GM21423 (cell line): ENCODE data around the gene AIMP1.
"Not testable (repeated sequence)": the region's sequence is repeated elsewhere in the genome, so short reads cannot be mapped to it uniquely, and the experiment has no call there.

Experiments
- ATAC-seq: cut with Tn5 transposase; IDR thresholded peaks from one replicate; pipeline ENCODE4 v1.9.1; 2021; ENCODE audit warnings: mild to moderate bottlenecking, moderate library complexity; ENCODE audit not compliant: unreplicated experiment

Gene AIMP1

GRCh38 chr4:106344647-106344970, 28.3 kb downstream of the AIMP1 start:
- no peak for ATAC-seq

GRCh38 chr4:106347167-106347566, 30.8 kb downstream of the AIMP1 start:
- ATAC-seq = no peak

DNA sequence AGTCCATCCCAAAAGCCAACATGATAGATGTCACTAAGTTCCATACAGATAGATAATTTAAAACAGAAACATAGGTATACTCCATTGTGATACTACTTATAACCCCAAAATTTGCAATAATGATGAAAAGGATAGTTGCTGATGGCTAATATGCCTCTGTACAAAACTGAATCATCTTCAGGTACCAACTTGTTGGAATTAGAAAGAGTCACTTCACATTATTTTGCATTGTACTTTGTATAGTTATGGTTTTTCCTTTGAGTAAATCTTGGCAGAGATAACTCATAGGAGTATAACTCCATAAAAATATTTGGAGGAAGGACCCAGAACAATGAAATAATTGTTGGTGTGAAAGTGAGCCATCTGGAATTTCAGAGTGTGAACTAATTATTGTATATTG, 34.7 kb downstream of the AIMP1 start:
- no peak for ATAC-seq

DNA sequence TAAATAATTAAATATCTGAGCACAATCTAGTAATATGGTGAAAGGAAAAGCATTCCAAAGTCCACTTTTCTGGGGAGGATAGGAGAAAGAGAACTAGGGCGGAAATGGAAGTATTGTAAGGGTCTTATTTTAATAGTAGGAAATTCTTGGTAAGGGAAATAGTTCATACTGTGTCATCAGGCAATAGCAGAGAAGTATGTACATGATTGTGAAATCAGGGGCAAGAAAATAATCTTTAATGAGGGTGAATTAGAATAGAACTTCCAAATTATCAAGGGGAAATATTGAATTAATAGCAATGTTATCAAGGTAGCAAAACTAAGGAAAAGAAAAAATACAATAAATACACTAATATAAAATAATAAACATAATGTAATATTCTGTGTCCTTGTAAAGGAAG, 37.4 kb downstream of the AIMP1 start:
- ATAC-seq = no peak

- ATAC-seq = no peak
Measured at GRCh38 chr4:106355193-106355592, 38.8 kb downstream of the AIMP1 start.

- no peak for ATAC-seq
Measured at GRCh38 chr4:106358899-106359298, 42.5 kb downstream of the AIMP1 start.

GRCh38 chr4:106362086-106362825, 45.9 kb downstream of the AIMP1 start:
- ATAC-seq = no peak

GRCh38 chr4:106364282-106364681, 47.9 kb downstream of the AIMP1 start:
- no peak for ATAC-seq

DNA sequence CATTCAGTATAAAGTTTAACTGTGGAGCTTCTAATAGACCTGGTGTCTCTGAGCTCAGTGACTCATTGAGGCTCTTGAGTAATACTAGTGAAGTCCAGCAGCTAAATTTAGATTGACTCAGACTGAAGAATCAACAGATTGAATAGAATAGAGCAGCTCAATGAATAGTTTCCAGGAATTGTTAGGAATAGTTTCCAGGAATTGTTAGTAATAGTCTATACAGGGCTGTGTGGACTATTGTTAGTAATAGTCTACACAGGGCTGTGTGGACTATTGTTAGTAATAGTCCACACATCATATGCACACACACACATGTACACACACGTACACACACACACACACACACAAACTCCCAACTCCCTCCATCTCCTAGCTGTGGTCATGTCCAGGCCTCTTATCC, 49.3 kb downstream of the AIMP1 start:
- ATAC-seq = no peak

- no peak for ATAC-seq
Measured at GRCh38 chr4:106366026-106366425, 49.7 kb downstream of the AIMP1 start.

- no peak for ATAC-seq
Measured at GRCh38 chr4:106367072-106367471, 50.7 kb downstream of the AIMP1 start.

- no peak for ATAC-seq
Measured at GRCh38 chr4:106368678-106369077, 52.3 kb downstream of the AIMP1 start, which contains the start of gene GIMD1. Gene GIMD1 (minus strand): TSS chr4:106368778. CDS start chr4:106367435, 1,343 bp downstream.

DNA sequence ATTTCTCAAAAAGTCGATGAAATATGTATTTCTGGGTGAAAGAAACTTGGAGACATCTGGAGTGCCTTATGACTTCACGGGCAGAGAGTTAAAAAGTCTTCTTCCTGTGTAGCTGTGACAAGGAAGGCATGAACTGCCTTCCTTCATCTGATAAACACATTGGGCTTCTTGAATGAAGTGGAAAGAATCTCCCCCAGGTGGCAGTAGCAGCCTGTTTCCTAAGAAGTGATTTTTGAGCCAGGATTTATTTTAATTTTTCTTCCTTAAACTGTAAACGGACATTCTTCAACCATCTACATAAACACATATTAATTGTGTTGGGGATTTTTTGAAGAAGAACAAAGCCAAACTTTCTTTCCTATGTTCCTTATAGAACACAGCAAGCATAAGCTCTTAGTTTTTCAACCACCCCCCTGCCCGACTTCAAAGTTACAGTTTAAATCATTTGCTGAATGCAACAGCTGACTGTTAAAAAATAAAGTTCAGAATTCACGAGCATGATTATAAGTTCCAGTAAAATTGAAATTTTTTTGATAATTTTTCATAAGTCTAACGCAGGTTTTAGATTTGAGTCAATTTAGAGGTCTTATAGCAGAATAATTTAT, 53.2 kb downstream of the AIMP1 start:
- peak; percentile 67 for ATAC-seq

- ATAC-seq = no peak
Measured at GRCh38 chr4:106370214-106370613, 53.9 kb downstream of the AIMP1 start.

DNA sequence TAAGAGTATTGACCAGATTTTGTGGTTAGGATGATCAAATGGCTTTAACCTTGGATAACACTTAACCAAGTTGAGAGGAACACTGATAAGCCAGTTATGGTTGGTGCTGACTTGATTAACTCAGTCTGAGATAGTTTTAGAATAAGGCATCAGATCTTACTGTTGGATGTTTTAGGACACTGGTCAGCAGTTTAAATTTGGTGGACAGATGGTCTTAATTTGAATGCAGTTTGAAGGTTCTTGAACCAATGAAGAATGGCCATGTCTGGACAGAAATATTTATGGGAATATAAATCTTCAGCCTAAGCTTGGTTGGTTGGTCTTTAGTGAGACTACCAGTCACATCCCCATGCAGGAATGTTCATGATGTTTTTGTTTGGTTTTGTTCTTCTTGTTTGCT, 54.8 kb downstream of the AIMP1 start:
- no peak for ATAC-seq

DNA sequence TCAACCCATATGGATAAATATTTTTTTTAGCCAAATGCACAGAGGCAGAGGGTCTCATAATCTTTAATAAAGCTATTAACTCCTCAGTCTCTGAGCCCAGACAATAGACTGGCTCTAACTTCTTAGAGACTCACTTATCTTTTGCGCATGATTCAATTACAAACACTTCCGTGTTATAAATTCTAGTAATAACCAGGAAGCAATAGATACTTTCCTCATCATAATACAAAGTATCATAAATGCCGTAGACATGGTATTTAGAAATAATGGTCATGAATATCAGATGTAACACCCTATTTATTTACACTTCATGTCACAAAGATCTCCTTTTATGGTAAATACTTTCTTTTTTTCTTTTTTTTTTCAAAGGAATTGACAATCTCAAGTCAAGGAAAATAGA, 56.7 kb downstream of the AIMP1 start:
- ATAC-seq = no peak

DNA sequence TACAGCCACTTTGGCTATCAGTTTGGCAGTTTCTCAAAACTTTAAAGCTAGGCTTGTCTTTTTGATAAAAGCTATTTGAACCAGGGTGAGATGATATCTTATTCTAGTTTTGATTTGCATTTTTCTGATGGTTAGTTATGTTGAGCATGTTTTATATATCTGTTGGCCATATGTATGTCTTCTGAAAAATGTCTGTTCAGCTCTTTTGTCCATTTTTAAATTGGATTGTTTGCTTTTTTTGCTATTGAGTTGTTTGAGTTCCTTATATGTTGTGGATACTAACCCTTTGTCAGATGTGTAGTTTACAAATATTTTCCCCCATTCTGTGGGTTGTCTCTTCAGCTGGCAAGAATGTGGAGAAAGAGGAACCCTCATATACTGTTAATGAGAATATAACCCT, 63.8 kb downstream of the AIMP1 start:
- no peak for ATAC-seq

GRCh38 chr4:106384878-106385277, 68.5 kb downstream of the AIMP1 start:
- ATAC-seq = no peak

DNA sequence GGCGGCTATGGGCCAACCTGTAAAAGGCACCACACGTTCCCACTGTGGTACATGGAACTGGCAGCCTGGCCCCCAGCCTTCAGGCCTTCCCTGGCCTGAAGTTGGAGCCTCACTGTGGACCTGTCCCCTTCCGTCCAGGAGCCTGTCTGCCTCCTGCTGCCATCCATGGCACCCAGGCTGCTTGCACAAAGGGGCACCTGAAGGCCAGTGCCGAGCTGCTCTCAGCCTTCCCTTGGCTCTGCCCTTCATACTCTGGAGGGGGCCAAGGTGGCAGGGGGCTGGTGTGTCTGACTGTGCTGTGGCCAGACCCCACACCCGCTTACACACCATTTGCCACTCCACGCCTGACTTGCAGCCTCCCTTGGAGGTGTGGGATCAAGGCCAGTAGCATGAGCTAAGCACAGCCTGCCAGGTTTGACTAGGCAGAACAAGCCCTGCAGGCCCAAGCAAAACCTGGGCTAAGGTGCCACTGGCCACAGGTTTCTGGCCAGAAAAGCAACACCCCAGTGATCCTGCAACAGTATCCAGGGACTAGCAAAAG, 69.6 kb downstream of the AIMP1 start:
- no peak for ATAC-seq

- no peak for ATAC-seq
Measured at GRCh38 chr4:106395582-106395981, 79.2 kb downstream of the AIMP1 start.

GRCh38 chr4:106398898-106399297, 82.5 kb downstream of the AIMP1 start:
- not testable (repeated sequence) for ATAC-seq
